Liver (tissue), 9 donors: ENCODE measurements around the gene CSH2. TPM values are rescaled to one million over a fixed set of nuclear protein-coding genes. Genes with fewer than 3 reads are reported as not detected.
A peak's percentile ranks its signal among the peaks of the same experiment; 100 is the strongest.

Source experiments
- DNase-seq: peaks from one replicate; pipeline ENCODE4 v3.0.0-alpha.2; 2017; ENCODE audit warnings: low spot score
- H3K27ac ChIP-seq, 2 donors: one replicate each; pipeline ENCODE4 v1.7.0; 2013; ENCODE audit warnings: inconsistent platforms in 2 of 2, low read length in 2 of 2, control low read depth in 1 of 2, low read depth in 1 of 2, mild to moderate bottlenecking in 1 of 2
- H3K27me3 ChIP-seq, 4 donors: one replicate each; pipeline versions ENCODE4 v1.6.1 to v1.7.0; 2013; ENCODE audit warnings: low read length in 3 of 4, inconsistent platforms in 1 of 4, mild to moderate bottlenecking in 1 of 4, moderate library complexity in 1 of 4; ENCODE audit not compliant: control insufficient read depth in 4 of 4, insufficient read depth in 4 of 4
- H3K36me3 ChIP-seq, 4 donors: one replicate each; pipeline versions ENCODE4 v1.6.1 to v1.7.0; 2013; ENCODE audit warnings: low read length in 3 of 4, mild to moderate bottlenecking in 3 of 4, low read depth in 1 of 4, moderate library complexity in 1 of 4; ENCODE audit not compliant: control insufficient read depth in 4 of 4, insufficient read depth in 3 of 4
- H3K4me1 ChIP-seq, 4 donors: one replicate each; pipeline versions ENCODE4 v1.6.1 to v1.7.0; 2013; ENCODE audit warnings: low read length in 3 of 4, mild to moderate bottlenecking in 3 of 4, moderate library complexity in 1 of 4; ENCODE audit not compliant: control insufficient read depth in 4 of 4, insufficient read depth in 4 of 4
- H3K4me3 ChIP-seq, 3 donors: one replicate each; pipeline versions ENCODE4 v1.6.1 to v1.7.0; 2013; ENCODE audit warnings: low read length in 3 of 3, control low read depth in 1 of 3, low read depth in 1 of 3, mild to moderate bottlenecking in 1 of 3
- H3K9ac ChIP-seq, 2 donors: one replicate each; pipeline ENCODE4 v1.7.0; 2013; ENCODE audit warnings: low read length in 2 of 2, mild to moderate bottlenecking in 2 of 2, moderate library complexity in 2 of 2, control low read depth in 1 of 2, low read depth in 1 of 2
- H3K9me3 ChIP-seq, 4 donors: one replicate each; pipeline versions ENCODE4 v1.6.1 to v1.7.0; 2013; ENCODE audit warnings: low read length in 3 of 4; ENCODE audit not compliant: control insufficient read depth in 4 of 4
- EGR1 ChIP-seq, 2 donors: IDR thresholded peaks; 2 replicates each; pipeline ENCODE4 v1.6.1; 2016 to 2018; ENCODE audit warnings: antibody characterized with exemption in 2 of 2, low read depth in 2 of 2
- FOXA1 ChIP-seq: IDR thresholded peaks from 2 replicates; pipeline ENCODE4 v1.6.1; 2016; ENCODE audit warnings: antibody characterized with exemption
- HNF4A ChIP-seq, 2 donors: conservative IDR thresholded peaks; 2 replicates each; pipeline ENCODE4 v1.6.1; 2016; ENCODE audit warnings: antibody characterized with exemption in 2 of 2, mild to moderate bottlenecking in 2 of 2
- HNF4G ChIP-seq: IDR thresholded peaks from 2 replicates; pipeline ENCODE4 v1.6.1; 2016; ENCODE audit warnings: antibody characterized with exemption
- JUND ChIP-seq, 2 donors: IDR thresholded peaks; 2 replicates each; pipeline ENCODE4 v1.6.1; 2016; ENCODE audit warnings: antibody characterized with exemption in 2 of 2
- RAD21 ChIP-seq, 2 donors: IDR thresholded peaks; 2 replicates each; pipeline ENCODE4 v1.6.1; 2016; ENCODE audit warnings: antibody characterized with exemption in 2 of 2, mild to moderate bottlenecking in 2 of 2
- SP1 ChIP-seq: IDR thresholded peaks from 2 replicates; pipeline ENCODE4 v1.6.1; 2018; ENCODE audit warnings: antibody characterized with exemption, mild to moderate bottlenecking
- TAF1 ChIP-seq: conservative IDR thresholded peaks from 2 replicates; pipeline ENCODE4 v1.6.1; 2016; ENCODE audit warnings: antibody characterized with exemption, mild to moderate bottlenecking
- WGBS: extraction: QIAGEN DNeasy Blood & Tissue Kit; methylation state at CpG from one replicate; pipeline ENCODE4 v1.1.7; 2013; 5-methylcytosine and 5-hydroxymethylcytosine counted together
- polyA plus RNA-seq, 2 donors: library from polyadenylated mRNA; stranded (reverse) in 1 of 2; unstranded in 1 of 2; fragments of 200-250 nt in 1 of 2; fragments of >200 nt in 1 of 2; fragmentation: Nextera tagmentation in 1 of 2; extraction: Ambion mirVana in 1 of 2; gene quantifications; one replicate each; pipeline versions ENCODE4 v1.2.1 to v1.2.3, GENCODE V29; 2013 to 2015
- total RNA-seq, 2 donors: library from RNA; depleted of rRNA; stranded (reverse); fragments of >200 nt; gene quantifications; one replicate each; pipeline ENCODE4 v1.2.3, GENCODE V29; 2014
- TF ChIP-seq, protein P1 (sequence below): IDR thresholded peaks from 2 replicates; pipeline ENCODE4 v1.6.1; 2016; ENCODE audit warnings: antibody characterized with exemption
- TF ChIP-seq, protein P2 (sequence below): fragments of 150-350 bp; IDR thresholded peaks from 2 replicates; pipeline ENCODE4 v1.5.1; 2017; ENCODE audit warnings: improper control_type of control experiment, low read depth, low read length; ENCODE audit not compliant: missing input control
- TF ChIP-seq, protein P3 (sequence below): IDR thresholded peaks from 2 replicates; pipeline ENCODE4 v1.6.1; 2016; ENCODE audit warnings: antibody characterized with exemption
- TF ChIP-seq, protein P4 (sequence below): IDR thresholded peaks from 2 replicates; pipeline ENCODE4 v1.6.1; 2016; ENCODE audit warnings: antibody characterized with exemption
- donor health status: healthy.
- donor health status: healthy.
- donor health status: healthy.
- donor health status: healthy.
- donor health status: healthy.

The CSH2 gene
- total and polyA plus RNA-seq, 4 donors, result not detected

DNA sequence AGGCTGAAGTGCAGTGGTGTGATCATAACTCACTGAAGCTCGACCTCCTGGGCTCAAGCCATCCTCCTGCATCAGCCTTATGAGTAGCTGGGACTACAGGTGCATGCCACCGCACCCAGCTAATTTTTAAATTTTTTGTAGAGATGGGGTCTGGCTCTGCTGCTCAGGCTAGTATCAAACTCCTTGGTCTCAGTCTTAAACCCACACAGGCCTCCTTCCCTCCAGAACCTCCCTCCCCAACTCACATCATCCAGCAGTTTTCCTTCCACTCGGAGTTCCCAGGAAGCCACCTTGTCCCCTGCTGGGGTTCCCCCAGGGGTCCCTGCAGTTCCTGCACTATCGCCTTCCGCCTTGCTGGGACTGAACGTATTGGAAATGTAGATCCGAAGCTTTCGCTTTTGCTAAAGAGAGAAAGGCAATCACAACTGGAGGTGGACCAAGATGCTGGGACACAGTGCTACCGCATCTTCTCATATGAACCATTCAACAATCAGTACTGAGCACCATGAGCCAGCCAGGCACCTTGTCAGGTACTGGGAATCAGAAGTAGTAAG, 38.2 kb downstream of the CSH2 start:
- no peak for DNase-seq
- no peak for TF ChIP-seq JUND (IDR thresholded peaks at IDR 0.05)

DNA sequence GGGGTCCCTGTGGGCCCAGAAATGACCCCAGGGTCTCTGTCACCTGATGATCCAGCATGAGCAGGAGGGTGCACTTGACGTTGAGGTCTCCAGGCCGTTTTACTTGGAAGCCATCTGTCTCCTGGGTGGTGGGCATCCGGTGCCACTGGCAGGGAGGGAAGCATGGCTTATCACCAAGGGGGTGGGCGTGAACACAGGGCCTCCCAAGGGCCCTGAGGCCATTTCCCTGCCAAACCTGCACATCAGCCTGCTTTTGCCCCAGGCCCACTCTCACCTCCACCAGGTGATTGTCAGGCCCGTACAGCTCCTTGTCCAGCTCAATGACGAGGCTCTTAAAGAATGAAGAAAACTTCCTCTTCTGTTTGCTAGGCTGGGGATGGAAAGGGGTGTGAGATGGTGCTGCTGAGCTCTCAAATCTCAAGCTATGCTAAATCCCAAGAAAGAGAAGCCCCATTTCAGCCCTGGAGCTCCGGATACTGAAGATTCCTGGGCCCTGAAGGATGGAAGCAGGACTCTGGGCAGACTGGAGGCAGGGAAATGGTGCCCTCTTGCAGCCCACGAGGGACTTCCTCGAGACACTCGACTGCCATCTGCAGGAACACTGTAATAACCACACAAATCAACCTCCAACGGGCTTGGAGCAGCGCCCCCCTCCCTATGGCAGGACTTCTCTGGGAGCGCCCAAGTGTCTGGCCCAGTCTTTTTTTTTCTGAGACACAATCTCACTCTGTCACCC, 38.9 kb downstream of the CSH2 start:
- 49% methylated on average over 13 of the region's 13 CpGs for WGBS
- no peak overlapping the region for H3K9ac ChIP-seq
- no peak for DNase-seq
- no peaks in the 10 kb centered on the region for H3K9me3 ChIP-seq
- H3K4me3 ChIP-seq, result no peak overlapping the region
- H3K36me3 ChIP-seq, result peaks cover 27 to 64% (median 56%) of the 10 kb centered on the region in 4 donors
- H3K27ac ChIP-seq, result no peak overlapping the region
- H3K27me3 ChIP-seq, result no peaks in the 10 kb centered on the region
- peaks cover 17 to 25% (median 23%) of the 10 kb centered on the region in 4 donors for H3K4me1 ChIP-seq
- TF ChIP-seq, protein P1, sequence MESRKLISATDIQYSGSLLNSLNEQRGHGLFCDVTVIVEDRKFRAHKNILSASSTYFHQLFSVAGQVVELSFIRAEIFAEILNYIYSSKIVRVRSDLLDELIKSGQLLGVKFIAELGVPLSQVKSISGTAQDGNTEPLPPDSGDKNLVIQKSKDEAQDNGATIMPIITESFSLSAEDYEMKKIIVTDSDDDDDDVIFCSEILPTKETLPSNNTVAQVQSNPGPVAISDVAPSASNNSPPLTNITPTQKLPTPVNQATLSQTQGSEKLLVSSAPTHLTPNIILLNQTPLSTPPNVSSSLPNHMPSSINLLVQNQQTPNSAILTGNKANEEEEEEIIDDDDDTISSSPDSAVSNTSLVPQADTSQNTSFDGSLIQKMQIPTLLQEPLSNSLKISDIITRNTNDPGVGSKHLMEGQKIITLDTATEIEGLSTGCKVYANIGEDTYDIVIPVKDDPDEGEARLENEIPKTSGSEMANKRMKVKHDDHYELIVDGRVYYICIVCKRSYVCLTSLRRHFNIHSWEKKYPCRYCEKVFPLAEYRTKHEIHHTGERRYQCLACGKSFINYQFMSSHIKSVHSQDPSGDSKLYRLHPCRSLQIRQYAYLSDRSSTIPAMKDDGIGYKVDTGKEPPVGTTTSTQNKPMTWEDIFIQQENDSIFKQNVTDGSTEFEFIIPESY, result no peak
- TF ChIP-seq HNF4A (conservative IDR thresholded peaks at IDR 0.05), result no peak
- TF ChIP-seq EGR1 (IDR thresholded peaks at IDR 0.05; ENCODE audit: low read depth in 2 of 2), result no peak
- TF ChIP-seq, protein P2, sequence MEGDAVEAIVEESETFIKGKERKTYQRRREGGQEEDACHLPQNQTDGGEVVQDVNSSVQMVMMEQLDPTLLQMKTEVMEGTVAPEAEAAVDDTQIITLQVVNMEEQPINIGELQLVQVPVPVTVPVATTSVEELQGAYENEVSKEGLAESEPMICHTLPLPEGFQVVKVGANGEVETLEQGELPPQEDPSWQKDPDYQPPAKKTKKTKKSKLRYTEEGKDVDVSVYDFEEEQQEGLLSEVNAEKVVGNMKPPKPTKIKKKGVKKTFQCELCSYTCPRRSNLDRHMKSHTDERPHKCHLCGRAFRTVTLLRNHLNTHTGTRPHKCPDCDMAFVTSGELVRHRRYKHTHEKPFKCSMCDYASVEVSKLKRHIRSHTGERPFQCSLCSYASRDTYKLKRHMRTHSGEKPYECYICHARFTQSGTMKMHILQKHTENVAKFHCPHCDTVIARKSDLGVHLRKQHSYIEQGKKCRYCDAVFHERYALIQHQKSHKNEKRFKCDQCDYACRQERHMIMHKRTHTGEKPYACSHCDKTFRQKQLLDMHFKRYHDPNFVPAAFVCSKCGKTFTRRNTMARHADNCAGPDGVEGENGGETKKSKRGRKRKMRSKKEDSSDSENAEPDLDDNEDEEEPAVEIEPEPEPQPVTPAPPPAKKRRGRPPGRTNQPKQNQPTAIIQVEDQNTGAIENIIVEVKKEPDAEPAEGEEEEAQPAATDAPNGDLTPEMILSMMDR, result peak; percentile 36
- TF ChIP-seq, protein P3, sequence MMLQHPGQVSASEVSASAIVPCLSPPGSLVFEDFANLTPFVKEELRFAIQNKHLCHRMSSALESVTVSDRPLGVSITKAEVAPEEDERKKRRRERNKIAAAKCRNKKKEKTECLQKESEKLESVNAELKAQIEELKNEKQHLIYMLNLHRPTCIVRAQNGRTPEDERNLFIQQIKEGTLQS, result no peak
- no peak for TF ChIP-seq FOXA1
- TF ChIP-seq HNF4G, result no peak
- no peak for TF ChIP-seq SP1
- TF ChIP-seq, protein P4, sequence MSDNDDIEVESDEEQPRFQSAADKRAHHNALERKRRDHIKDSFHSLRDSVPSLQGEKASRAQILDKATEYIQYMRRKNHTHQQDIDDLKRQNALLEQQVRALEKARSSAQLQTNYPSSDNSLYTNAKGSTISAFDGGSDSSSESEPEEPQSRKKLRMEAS, result no peak
- TF ChIP-seq TAF1, result no peak
- TF ChIP-seq RAD21 (IDR thresholded peaks at IDR 0.05), result peak; percentile 52 to 75

More for the DNA sequence above, 38.2 kb downstream of the CSH2 start:
- no peak overlapping the region for H3K27ac ChIP-seq
- 93% methylated on average over 9 of the region's 9 CpGs for WGBS
- H3K4me1 ChIP-seq, result peaks cover 20 to 28% (median 26%) of the 10 kb centered on the region in 4 donors
- no peak overlapping the region for H3K4me3 ChIP-seq
- H3K9me3 ChIP-seq, result no peaks in the 10 kb centered on the region
- H3K36me3 ChIP-seq, result peaks cover 24 to 58% (median 51%) of the 10 kb centered on the region in 4 donors
- H3K27me3 ChIP-seq, result no peaks in the 10 kb centered on the region
- H3K9ac ChIP-seq, result no peak overlapping the region
